Spleen (tissue), 7 donors: ENCODE results near the gene DXO.
"Not testable (repeated sequence)": the region's sequence is repeated elsewhere in the genome, so short reads cannot be mapped to it uniquely, and the experiment has no call there.

ENCODE experiments used
- CTCF ChIP-seq, 11 experiments: fragments of 200-600 bp in 7 of 11; fragments of 450-650 bp in 4 of 11; sonication (generic) in 4 of 11; IDR thresholded peaks in 8 of 11; conservative IDR thresholded peaks in 3 of 11; 1 replicate in 7 of 11; 2 replicates in 4 of 11; pipeline versions ENCODE4 v1.4.0 to v1.8.0; 2016 to 2021; ENCODE audit warnings: antibody characterized with exemption in 11 of 11, inconsistent platforms in 4 of 11, mild to moderate bottlenecking in 1 of 11
- POLR2A ChIP-seq, 3 donors: fragments of 450-650 bp; IDR thresholded peaks; one replicate each; pipeline ENCODE4 v1.5.1; 2017; ENCODE audit warnings: antibody characterized with exemption in 3 of 3, mild to moderate bottlenecking in 1 of 3
- POLR2AphosphoS5 ChIP-seq, 3 donors: sonication (generic); formaldehyde crosslinking; IDR thresholded peaks; one replicate each; pipeline ENCODE4 v1.5.1; 2017; ENCODE audit warnings: antibody characterized with exemption in 3 of 3
- donor health status: DM: no; HTN: no; CAD: no; lungs with moderate emphysema.
- donor health status: DM: no; HTN: no; CAD: no.
- donor health status: DM: no; HTN: no; CAD: no.

- not testable (repeated sequence) for TF ChIP-seq CTCF (IDR thresholded peaks at IDR 0.05 in 8 of 11, conservative IDR thresholded peaks at IDR 0.05 in 3 of 11); POLR2A (IDR thresholded peaks at IDR 0.05); POLR2AphosphoS5 (IDR thresholded peaks at IDR 0.05)
These were observed 22.5 kb upstream of the DXO start for GRCh38 chr6:31994421-31994820.
